IPS-18a (cell line): ENCODE results near the gene SLC6A12.
A peak's percentile ranks its signal among the peaks of the same experiment; 100 is the strongest.

Source experiments
- H3K27ac ChIP-seq: one replicate; pipeline ENCODE4 v1.5.1; 2013; ENCODE audit warnings: low read length
- H3K27me3 ChIP-seq: one replicate; pipeline ENCODE4 v1.6.1; 2013; ENCODE audit warnings: mild to moderate bottlenecking, low read length; ENCODE audit not compliant: control insufficient read depth, insufficient read depth
- H3K36me3 ChIP-seq: one replicate; pipeline ENCODE4 v1.6.1; 2013; ENCODE audit warnings: low read depth, low read length; ENCODE audit not compliant: control insufficient read depth
- H3K4me1 ChIP-seq: one replicate; pipeline ENCODE4 v1.6.1; 2013; ENCODE audit warnings: low read depth, low read length; ENCODE audit not compliant: control insufficient read depth
- H3K4me3 ChIP-seq: one replicate; pipeline ENCODE4 v1.5.1; 2013; ENCODE audit warnings: low read length
- H3K9ac ChIP-seq: one replicate; pipeline ENCODE4 v1.6.1; 2013; ENCODE audit warnings: mild to moderate bottlenecking, low read length, moderate library complexity
- H3K9me3 ChIP-seq: one replicate; pipeline ENCODE4 v1.6.1; 2013; ENCODE audit warnings: low read depth, low read length; ENCODE audit not compliant: control insufficient read depth

SLC6A12 gene

DNA sequence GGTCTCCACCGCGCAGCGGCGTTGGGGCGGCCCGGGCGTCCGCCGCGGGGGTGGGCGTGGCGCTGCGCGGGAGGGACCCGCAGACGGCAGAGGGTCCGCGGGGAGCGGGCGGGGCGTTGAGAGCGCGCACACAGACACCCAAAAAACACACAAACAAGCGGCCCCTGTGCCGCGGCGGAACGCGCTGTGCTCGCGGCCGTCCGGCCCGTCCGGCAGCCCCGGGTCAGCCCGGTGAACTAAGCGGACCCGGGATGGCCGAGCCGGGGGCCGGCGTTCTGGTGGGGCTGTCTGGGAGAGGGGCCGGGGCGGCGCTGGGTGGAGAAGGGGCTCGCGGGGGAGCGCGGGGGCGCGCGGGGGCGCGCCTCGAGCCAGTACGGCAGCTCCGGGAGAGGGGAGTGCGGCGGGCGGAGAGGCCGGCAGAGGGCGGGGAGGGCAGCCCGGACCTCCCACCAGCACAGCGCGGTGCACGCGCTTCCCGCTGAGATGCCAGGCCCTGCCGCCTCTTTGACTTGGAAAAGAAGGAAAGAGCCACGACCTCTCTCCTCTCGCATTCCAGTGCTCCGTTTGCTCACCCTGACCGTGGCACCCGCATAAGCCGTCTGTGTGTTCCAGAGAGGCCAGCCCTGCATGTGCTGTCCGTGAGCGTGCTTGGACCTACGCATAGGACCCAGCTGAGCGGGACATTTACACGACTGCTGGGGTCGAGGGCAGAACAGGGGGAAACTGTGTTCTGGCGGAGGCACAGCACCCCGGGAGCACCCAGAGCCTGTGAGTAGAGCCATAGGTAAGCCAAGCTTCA, 10.3 kb downstream of the SLC6A12 start:
- Histone ChIP-seq H3K36me3 (no peaks in the 10 kb centered on the region), H3K27me3 (peaks cover 50% of the 10 kb centered on the region)

DNA sequence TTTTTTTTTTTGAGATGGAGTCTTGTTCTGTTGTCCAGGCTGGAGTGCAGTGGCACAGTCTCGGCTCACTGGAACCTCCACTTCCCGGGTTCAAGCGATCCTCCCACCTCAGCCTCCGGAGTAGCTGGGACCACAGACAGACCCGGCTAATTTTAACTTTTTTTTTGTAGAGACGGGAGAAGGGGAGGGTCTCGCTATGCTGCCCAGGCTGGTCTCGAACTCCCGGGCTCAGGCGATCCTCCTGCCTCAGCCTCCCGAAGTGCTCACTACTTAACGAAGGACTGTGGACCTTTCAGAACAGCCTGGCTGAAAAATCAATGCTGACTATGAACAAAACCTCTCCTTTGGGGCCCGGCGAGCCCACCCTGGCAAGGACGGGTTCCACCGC, 10.9 kb downstream of the SLC6A12 start:
- no peaks in the 10 kb centered on the region for H3K9me3 ChIP-seq

More for the DNA sequence above, 10.3 kb downstream of the SLC6A12 start:
- Histone ChIP-seq H3K4me3 (peak overlapping the region; percentile 71), H3K9me3 (no peaks in the 10 kb centered on the region), H3K4me1 (peaks cover 6% of the 10 kb centered on the region), H3K27ac (no peak overlapping the region), H3K9ac (no peak overlapping the region)

DNA sequence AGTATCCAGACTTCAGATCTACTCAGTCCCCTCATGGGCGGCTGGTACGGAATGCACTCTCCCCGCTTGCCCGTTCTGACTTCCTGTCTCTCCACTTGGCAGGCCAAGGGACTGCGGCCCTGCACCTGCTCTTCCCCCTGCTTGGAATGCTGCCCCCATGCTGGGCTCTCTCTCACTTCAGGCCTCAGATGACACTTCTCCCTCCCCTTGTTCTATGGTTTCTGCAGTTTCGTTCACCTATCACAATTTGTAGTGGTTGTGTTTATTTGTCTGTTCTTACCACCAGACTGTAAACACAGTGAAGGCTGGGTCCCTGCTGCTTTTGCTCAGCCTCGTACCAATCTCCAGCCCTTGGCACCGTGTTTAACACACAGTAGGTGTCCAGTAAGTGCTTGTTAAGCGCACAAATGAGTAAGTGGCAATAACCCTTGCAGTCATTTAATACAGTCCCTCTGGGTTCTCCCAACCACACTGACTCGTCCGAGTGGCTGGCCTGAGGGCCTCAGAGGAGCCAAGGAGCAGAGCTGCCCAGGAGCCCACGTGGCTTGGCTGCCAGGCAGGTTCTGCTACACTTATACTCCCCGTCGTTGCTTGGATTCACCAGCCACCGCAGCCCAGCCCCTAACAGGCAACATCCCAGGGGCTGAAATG, 11.8 kb downstream of the SLC6A12 start:
- no peaks in the 10 kb centered on the region for H3K9me3 ChIP-seq
- peaks cover 50% of the 10 kb centered on the region for H3K27me3 ChIP-seq
- peaks cover 6% of the 10 kb centered on the region for H3K4me1 ChIP-seq
- no peaks in the 10 kb centered on the region for H3K36me3 ChIP-seq
- H3K9ac ChIP-seq, result no peak overlapping the region
- no peak overlapping the region for H3K4me3 ChIP-seq
- no peak overlapping the region for H3K27ac ChIP-seq

More for the DNA sequence above, 10.9 kb downstream of the SLC6A12 start:
- Histone ChIP-seq H3K27me3 (peaks cover 50% of the 10 kb centered on the region), H3K9ac (no peak overlapping the region), H3K36me3 (no peaks in the 10 kb centered on the region), H3K27ac (no peak overlapping the region), H3K4me3 (peak overlapping the region; percentile 71), H3K4me1 (peaks cover 6% of the 10 kb centered on the region)

DNA sequence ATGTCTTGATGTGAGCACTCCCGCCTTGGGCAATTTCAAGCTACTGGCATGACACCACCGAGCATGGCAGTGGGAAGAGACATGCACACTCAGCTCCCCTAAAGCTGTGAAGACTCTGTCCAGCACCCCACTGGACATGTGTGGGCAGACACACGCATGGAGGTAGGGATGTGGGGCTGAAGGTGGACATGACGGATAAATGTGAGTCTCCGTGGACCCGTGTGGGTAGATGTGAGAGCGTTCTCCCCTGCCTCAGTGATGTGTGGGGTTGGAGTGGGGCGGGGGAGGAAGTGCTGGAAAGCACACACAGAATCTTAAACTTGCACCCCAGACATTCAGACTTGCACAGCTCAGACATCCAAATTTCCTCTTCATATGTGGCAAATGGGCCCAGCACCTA, 12.6 kb downstream of the SLC6A12 start:
- H3K4me1 ChIP-seq, result peaks cover 6% of the 10 kb centered on the region
- no peak overlapping the region for H3K9ac ChIP-seq
- no peaks in the 10 kb centered on the region for H3K36me3 ChIP-seq
- H3K27ac ChIP-seq, result no peak overlapping the region
- H3K4me3 ChIP-seq, result no peak overlapping the region
- H3K27me3 ChIP-seq, result peaks cover 50% of the 10 kb centered on the region
- no peaks in the 10 kb centered on the region for H3K9me3 ChIP-seq

DNA sequence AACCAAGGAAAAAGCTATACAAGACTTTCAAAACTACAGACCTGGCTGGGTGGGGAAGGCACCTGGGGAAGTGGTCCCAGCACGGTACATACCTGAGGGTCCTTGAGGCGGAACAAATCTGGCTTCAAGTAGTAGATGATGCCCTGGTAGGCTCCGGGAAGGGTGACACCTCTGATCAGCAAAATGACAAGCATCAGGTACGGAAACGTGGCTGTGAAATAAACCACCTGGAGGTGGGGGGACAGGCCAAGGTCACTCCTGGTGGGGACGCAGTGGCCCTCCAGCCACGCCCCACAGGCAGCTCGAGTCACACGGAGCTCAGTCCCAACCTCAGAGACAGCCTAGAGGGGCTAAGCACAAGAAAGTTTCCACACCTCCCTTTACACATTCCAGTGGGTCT, 15.3 kb downstream of the SLC6A12 start:
- Histone ChIP-seq H3K27ac (no peak overlapping the region), H3K36me3 (no peaks in the 10 kb centered on the region), H3K4me1 (peaks cover 6% of the 10 kb centered on the region), H3K9ac (no peak overlapping the region), H3K9me3 (no peaks in the 10 kb centered on the region), H3K4me3 (no peak overlapping the region), H3K27me3 (peaks cover 30% of the 10 kb centered on the region)

DNA sequence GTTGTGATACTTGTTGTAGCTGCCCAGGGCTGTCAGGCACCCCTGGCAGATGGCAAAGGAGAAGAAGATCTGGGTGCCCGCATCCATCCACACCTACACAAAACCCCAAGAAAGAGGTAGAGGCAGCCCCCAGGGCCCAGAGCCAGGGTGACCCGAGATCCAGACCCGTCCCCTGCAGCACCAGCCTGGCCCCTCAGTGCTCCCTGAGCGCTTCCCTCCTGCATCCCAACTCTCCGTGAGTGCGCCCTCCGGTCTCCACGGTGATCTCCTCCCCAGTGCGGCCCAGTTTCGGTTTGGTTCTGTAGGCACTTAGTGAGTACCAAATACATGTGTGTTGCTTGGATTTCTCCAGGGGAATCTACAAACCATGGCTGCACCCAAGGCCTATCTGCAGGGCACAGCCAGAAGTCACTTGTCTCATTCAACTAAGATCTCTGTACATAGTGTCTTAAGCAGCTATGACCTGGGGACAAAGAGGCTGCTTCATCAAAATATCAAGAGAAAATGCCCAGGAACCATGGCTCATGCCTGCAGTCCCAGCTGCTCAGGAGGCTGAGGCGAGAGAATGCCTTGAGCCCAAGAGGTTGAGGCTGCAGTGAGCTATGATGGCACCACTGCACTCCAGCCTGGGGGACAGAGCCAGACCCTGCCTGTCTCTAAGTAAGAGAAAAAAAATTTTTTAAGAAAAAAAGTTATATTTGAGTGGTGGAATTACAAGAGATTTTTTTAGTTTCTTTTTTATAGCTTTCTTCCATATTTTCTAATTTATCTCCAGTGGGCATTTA, 15.9 kb downstream of the SLC6A12 start:
- Histone ChIP-seq H3K9me3 (no peaks in the 10 kb centered on the region), H3K27me3 (peaks cover 24% of the 10 kb centered on the region)

DNA sequence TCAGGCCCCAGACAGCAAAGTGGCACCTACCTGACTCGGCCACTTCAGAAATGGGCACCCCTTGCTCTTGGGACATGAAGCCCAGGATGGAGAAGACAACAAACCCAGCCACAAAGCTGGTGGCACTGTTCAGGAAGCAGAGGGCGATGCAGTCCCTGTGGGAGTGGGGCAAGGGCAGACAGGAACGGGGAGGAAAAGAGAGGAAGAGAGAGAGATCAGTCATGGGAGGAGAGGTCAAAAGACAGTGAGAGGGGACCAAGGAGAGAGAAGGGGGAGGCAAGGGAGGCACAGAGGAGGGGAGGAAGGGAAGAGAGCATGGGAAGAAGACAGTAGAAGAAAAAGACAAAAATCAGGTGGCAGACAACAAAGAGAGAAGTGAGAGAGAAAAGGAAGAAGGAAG, 16.6 kb downstream of the SLC6A12 start:
- Histone ChIP-seq H3K36me3 (no peaks in the 10 kb centered on the region), H3K27me3 (peaks cover 16% of the 10 kb centered on the region), H3K4me1 (peaks cover 2% of the 10 kb centered on the region), H3K9me3 (no peaks in the 10 kb centered on the region), H3K27ac (no peak overlapping the region), H3K9ac (no peak overlapping the region), H3K4me3 (no peak overlapping the region)

More for the DNA sequence above, 15.9 kb downstream of the SLC6A12 start:
- no peaks in the 10 kb centered on the region for H3K36me3 ChIP-seq
- no peak overlapping the region for H3K4me3 ChIP-seq
- H3K9ac ChIP-seq, result no peak overlapping the region
- no peak overlapping the region for H3K27ac ChIP-seq
- H3K4me1 ChIP-seq, result peaks cover 6% of the 10 kb centered on the region

DNA sequence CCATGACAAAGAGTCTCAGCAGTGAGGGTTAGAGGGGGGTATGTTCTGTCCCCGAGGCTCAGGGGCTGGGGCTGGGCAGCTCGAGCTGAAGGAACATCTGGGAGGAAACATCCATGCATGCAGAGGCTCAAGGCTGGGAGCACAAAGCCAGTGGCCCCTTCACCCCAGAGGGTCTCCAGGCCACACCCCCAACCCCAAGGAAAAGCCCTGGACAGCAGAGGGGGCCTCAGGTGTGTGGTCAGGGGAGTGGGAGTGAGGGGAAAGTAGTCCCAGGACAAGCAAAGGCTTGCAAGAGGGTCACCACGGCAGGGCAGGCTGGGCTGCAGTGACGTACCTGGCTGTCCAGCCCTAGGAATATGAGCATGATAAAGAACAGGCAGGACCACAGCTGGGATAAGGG, 17.5 kb downstream of the SLC6A12 start:
- Histone ChIP-seq H3K4me3 (no peak overlapping the region), H3K27ac (no peak overlapping the region), H3K4me1 (no peaks in the 10 kb centered on the region), H3K36me3 (no peaks in the 10 kb centered on the region), H3K9ac (no peak overlapping the region), H3K27me3 (peaks cover 7% of the 10 kb centered on the region), H3K9me3 (no peaks in the 10 kb centered on the region)

DNA sequence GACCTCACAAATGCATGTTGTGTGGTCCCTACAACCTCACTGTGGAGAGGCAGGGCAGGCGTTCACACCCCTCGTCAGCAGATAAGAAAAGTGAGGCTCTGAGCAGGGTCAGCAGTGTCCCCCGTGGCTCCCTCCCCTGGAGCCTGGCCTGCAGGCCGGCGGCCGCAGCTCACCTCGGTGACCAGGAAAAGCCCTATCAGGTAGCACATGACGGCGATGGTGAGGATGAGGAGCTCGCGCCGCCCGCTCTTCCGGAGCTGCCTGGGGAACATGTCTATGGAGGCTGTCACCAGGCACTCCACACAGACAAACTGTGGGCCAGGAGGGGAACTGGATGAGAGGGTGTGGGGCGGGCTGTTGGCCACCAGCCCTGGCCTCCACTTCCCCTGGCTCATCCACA, 18.0 kb downstream of the SLC6A12 start:
- no peaks in the 10 kb centered on the region for H3K4me1 ChIP-seq
- H3K9ac ChIP-seq, result no peak overlapping the region
- H3K27ac ChIP-seq, result no peak overlapping the region
- no peaks in the 10 kb centered on the region for H3K9me3 ChIP-seq
- H3K27me3 ChIP-seq, result peaks cover 2% of the 10 kb centered on the region
- no peak overlapping the region for H3K4me3 ChIP-seq
- no peaks in the 10 kb centered on the region for H3K36me3 ChIP-seq

DNA sequence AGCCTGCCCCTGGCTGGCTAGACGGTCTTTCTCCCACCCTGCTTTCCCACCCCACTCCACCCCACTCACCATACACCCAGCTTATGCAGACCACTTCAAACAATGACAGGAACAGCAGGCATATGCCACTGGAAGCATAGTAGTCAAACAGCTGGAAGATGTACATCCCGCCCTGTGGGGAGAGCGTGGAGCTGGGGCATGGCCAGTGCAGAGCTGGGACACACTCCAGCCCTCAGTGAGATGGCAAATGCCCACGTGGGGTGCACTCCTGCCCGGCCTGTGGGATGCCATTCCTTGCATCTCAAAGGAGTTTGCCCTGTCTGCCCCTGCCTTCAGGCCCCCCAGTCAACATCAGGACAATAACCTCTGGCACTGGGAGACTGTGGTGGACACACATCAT, 18.8 kb downstream of the SLC6A12 start:
- Histone ChIP-seq H3K9me3 (no peaks in the 10 kb centered on the region), H3K9ac (no peak overlapping the region), H3K36me3 (no peaks in the 10 kb centered on the region), H3K27me3 (peaks cover 8% of the 10 kb centered on the region), H3K4me3 (no peak overlapping the region), H3K4me1 (no peaks in the 10 kb centered on the region), H3K27ac (no peak overlapping the region)

DNA sequence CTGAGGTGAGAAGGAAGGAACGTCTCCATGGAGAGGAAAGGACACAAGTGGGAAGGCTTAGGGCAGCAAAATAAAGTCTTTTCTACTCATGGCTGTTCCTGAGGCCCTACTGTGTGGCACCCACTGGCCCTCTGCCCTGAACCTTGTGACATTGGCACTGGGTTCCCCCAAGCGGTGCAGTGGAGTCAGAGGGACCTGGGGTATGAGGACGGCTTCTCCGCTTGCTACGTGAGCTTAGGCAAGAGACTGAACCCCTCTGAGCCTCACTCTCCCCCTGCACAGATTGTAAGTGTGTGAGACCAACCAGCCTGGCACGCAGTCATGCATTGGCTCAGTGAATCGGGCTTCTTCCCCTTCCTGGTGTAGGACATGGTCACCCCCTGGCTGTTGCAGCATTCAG, 19.7 kb downstream of the SLC6A12 start:
- Histone ChIP-seq H3K27me3 (peaks cover 15% of the 10 kb centered on the region), H3K9me3 (no peaks in the 10 kb centered on the region), H3K4me1 (no peaks in the 10 kb centered on the region), H3K27ac (no peak overlapping the region), H3K36me3 (no peaks in the 10 kb centered on the region), H3K4me3 (no peak overlapping the region), H3K9ac (no peak overlapping the region)
